Metanephros (tissue), 2 donors: ENCODE data around the gene GARIN1A. TPM values are rescaled to one million over a fixed set of nuclear protein-coding genes. Genes with fewer than 3 reads are reported as not detected.

Source experiments
- small RNA-seq: library from RNA; depleted of rRNA; stranded (forward); fragments of <200 nt; gene quantifications from one replicate; pipeline ENCODE3, GENCODE V24; 2014; ENCODE audit warnings: low replicate concordance
- total RNA-seq: library from RNA; depleted of rRNA; stranded (reverse); fragments of >200 nt; gene quantifications from one replicate; pipeline ENCODE4 v1.2.3, GENCODE V29; 2014

Gene GARIN1A
- total RNA-seq, result 0.82 TPM

GRCh38 chr7:128671992-128672391, at the start of gene GARIN1A:
Gene GARIN1A (plus strand): TSS chr7:128672292. CDS start chr7:128672398, 106 bp downstream.

Small RNA genes within 50 kb of the gene (small RNA-seq; reads per million reads assigned to genes)
- gene RNA5SP242 (0.39 reads per million, percentile 50 among the genes with 10 or more reads in this experiment), gene RNA5SP243 (not detected), gene RNU6-177P (not detected)

Other genes with a start within 250 kb of the GARIN1A start
- 61.0 TPM for gene HILPDA, start 216.4 kb upstream of the GARIN1A start, total RNA-seq
- 25.9 TPM for gene METTL2B, start 195.5 kb upstream of the GARIN1A start, total RNA-seq
- 80.8 TPM for gene CALU, start 67.1 kb downstream of the GARIN1A start, total RNA-seq
- not detected for gene OPN1SW, start 103.5 kb downstream of the GARIN1A start, total RNA-seq
- 13.8 TPM for gene CCDC136, start 119.7 kb downstream of the GARIN1A start, total RNA-seq
- gene FLNC, start 158.1 kb downstream of the GARIN1A start, total RNA-seq, result 190 TPM
- 120 TPM for gene ATP6V1F, start 190.6 kb downstream of the GARIN1A start, total RNA-seq
- 16.2 TPM for gene KCP, start 238.4 kb downstream of the GARIN1A start, total RNA-seq